ES-I3 (cell line): ENCODE data around the gene PHF5A.
"Not testable (repeated sequence)": the region's sequence is repeated elsewhere in the genome, so short reads cannot be mapped to it uniquely, and the experiment has no call there.

Experiments
- H3K36me3 ChIP-seq: 2 replicates; pipeline ENCODE4 v1.6.1; 2013; ENCODE audit warnings: mild to moderate bottlenecking, low read length, control low read depth, moderate library complexity; ENCODE audit not compliant: insufficient read depth
- H3K4me1 ChIP-seq: 2 replicates; pipeline ENCODE4 v1.6.1; 2013; ENCODE audit warnings: mild to moderate bottlenecking, control low read depth, low read length; ENCODE audit not compliant: insufficient read depth
- H3K9ac ChIP-seq: 2 replicates; pipeline ENCODE4 v1.6.1; 2013; ENCODE audit warnings: low read depth, mild to moderate bottlenecking, low read length, moderate library complexity
- H3K9me3 ChIP-seq: 2 replicates; pipeline ENCODE4 v1.6.1; 2013; ENCODE audit warnings: mild to moderate bottlenecking, low read length, moderate library complexity; ENCODE audit not compliant: control insufficient read depth, insufficient read depth

The PHF5A gene

GRCh38 chr22:41446639-41447434, 21.7 kb downstream of the PHF5A start, which contains the start of gene TOB2:
Gene TOB2 (minus strand): TSS chr22:41446801. CDS start chr22:41437345, 9,456 bp downstream.
- Histone ChIP-seq H3K9me3 (no peaks in the 10 kb centered on the region), H3K9ac (peak within 1 kb of the TSS; percentile 98), H3K4me1 (no peaks in the 10 kb centered on the region), H3K36me3 (no peaks in the 10 kb centered on the region)

- no peaks in the 10 kb centered on the region for H3K4me1 ChIP-seq
- no peaks in the 10 kb centered on the region for H3K9me3 ChIP-seq
- no peaks in the 10 kb centered on the region for H3K36me3 ChIP-seq
- H3K9ac ChIP-seq = peak overlapping the region; percentile 98
These were observed 22.4 kb downstream of the PHF5A start for GRCh38 chr22:41446057-41446501.

GRCh38 chr22:41445129-41446056, 23.1 kb downstream of the PHF5A start:
- Histone ChIP-seq H3K9me3 (no peaks in the 10 kb centered on the region), H3K36me3 (no peaks in the 10 kb centered on the region), H3K9ac (peak overlapping the region; percentile 98), H3K4me1 (no peaks in the 10 kb centered on the region)

- Histone ChIP-seq H3K9me3 (no peaks in the 10 kb centered on the region), H3K36me3 (no peaks in the 10 kb centered on the region), H3K9ac (peak overlapping the region; percentile 98), H3K4me1 (no peaks in the 10 kb centered on the region)
These were observed 23.9 kb downstream of the PHF5A start for GRCh38 chr22:41444360-41445128.

GRCh38 chr22:41442240-41442792, 26.2 kb downstream of the PHF5A start:
- Histone ChIP-seq H3K36me3 (no peaks in the 10 kb centered on the region), H3K9ac (no peak overlapping the region), H3K9me3 (no peaks in the 10 kb centered on the region), H3K4me1 (no peaks in the 10 kb centered on the region)

GRCh38 chr22:41440511-41440910, 28.0 kb downstream of the PHF5A start:
- H3K9ac ChIP-seq, H3K4me1 ChIP-seq, H3K9me3 ChIP-seq, H3K36me3 ChIP-seq: not testable (repeated sequence)

GRCh38 chr22:41437198-41437597, 31.3 kb downstream of the PHF5A start:
- no peak overlapping the region for H3K9ac ChIP-seq
- H3K36me3 ChIP-seq = peaks cover 12% of the 10 kb centered on the region
- no peaks in the 10 kb centered on the region for H3K9me3 ChIP-seq
- no peaks in the 10 kb centered on the region for H3K4me1 ChIP-seq

GRCh38 chr22:41436322-41437113, 32.0 kb downstream of the PHF5A start:
- Histone ChIP-seq H3K36me3 (peaks cover 12% of the 10 kb centered on the region), H3K9ac (no peak overlapping the region), H3K9me3 (no peaks in the 10 kb centered on the region), H3K4me1 (no peaks in the 10 kb centered on the region)

- Histone ChIP-seq H3K36me3 (peaks cover 12% of the 10 kb centered on the region), H3K9me3 (no peaks in the 10 kb centered on the region), H3K9ac (no peak overlapping the region), H3K4me1 (no peaks in the 10 kb centered on the region)
These were observed 32.9 kb downstream of the PHF5A start for GRCh38 chr22:41435560-41435959.

GRCh38 chr22:41434361-41435003, 34.0 kb downstream of the PHF5A start:
- H3K36me3 ChIP-seq = peaks cover 12% of the 10 kb centered on the region
- not testable (repeated sequence) for H3K4me1 ChIP-seq, H3K9ac ChIP-seq, H3K9me3 ChIP-seq

- H3K36me3 ChIP-seq = peaks cover 12% of the 10 kb centered on the region
- H3K9ac ChIP-seq, H3K4me1 ChIP-seq, H3K9me3 ChIP-seq: not testable (repeated sequence)
These were observed 35.0 kb downstream of the PHF5A start for GRCh38 chr22:41433480-41433879.

GRCh38 chr22:41431656-41432055, 36.8 kb downstream of the PHF5A start:
- Histone ChIP-seq H3K36me3 (peaks cover 12% of the 10 kb centered on the region), H3K9me3 (no peaks in the 10 kb centered on the region), H3K4me1 (peaks cover 5% of the 10 kb centered on the region; the same call in 1 of the 2 replicates), H3K9ac (no peak overlapping the region)

GRCh38 chr22:41429951-41430332, 38.5 kb downstream of the PHF5A start:
- Histone ChIP-seq H3K36me3 (peaks cover 3% of the 10 kb centered on the region; the same call in 1 of the 2 replicates), H3K9me3 (no peaks in the 10 kb centered on the region), H3K9ac (no peak overlapping the region), H3K4me1 (peaks cover 5% of the 10 kb centered on the region; the same call in 1 of the 2 replicates)
